ENCODE results near the gene BCL2. TPM values are rescaled to one million over a fixed set of nuclear protein-coding genes. Genes with fewer than 3 reads are reported as not detected.
A peak's percentile ranks its signal among the peaks of the same experiment; 100 is the strongest.

BCL2 gene
- total RNA-seq, 4 donors from 2014 or later: 25.2 to 39.0 (median 36.1) TPM

DNA sequence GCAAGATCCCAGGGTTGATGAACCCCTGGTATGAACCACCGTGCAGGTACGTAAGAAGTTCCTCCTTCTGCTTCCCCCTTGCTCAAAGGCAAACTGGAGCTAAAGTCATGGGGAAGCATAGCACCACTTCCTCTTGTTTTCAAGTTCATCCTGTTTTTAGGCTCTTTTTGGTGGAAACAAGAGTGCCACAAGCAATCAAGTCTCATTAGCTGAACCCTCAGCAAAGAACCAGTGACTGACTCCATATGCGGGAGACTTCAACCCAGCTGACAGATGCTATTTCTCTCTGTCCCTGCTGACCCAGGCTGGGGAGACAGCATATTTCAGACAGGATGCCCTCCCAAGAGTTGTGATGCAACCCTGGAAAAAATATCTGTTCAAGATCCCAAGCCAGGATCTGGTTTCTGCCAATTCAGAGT is 47.7 kb downstream of the BCL2 start:
- Histone ChIP-seq H3K27ac (replicated peaks in 1 of 4) (peak overlapping the region in 1 of 4 donors; percentile 29), H3K36me3 (no peaks in the 10 kb centered on the region), H3K4me3 (no peak overlapping the region), H3K27me3 (no peaks in the 10 kb centered on the region), H3K4me1 (peaks cover 0 to 26% (median 15%) of the 10 kb centered on the region in 4 donors), H3K9me3 (no peaks in the 10 kb centered on the region)
- no peak for DNase-seq (ENCODE audit: extremely low spot score)
- intact Hi-C loops (cut with DNase I): no loop called here
- TF ChIP-seq POLR2AphosphoS5 (IDR thresholded peaks at IDR 0.05) (peak in 1 of 2 donors; percentile 14), EP300 (IDR thresholded peaks at IDR 0.05) (no peak)
- TF ChIP-seq, protein P1, sequence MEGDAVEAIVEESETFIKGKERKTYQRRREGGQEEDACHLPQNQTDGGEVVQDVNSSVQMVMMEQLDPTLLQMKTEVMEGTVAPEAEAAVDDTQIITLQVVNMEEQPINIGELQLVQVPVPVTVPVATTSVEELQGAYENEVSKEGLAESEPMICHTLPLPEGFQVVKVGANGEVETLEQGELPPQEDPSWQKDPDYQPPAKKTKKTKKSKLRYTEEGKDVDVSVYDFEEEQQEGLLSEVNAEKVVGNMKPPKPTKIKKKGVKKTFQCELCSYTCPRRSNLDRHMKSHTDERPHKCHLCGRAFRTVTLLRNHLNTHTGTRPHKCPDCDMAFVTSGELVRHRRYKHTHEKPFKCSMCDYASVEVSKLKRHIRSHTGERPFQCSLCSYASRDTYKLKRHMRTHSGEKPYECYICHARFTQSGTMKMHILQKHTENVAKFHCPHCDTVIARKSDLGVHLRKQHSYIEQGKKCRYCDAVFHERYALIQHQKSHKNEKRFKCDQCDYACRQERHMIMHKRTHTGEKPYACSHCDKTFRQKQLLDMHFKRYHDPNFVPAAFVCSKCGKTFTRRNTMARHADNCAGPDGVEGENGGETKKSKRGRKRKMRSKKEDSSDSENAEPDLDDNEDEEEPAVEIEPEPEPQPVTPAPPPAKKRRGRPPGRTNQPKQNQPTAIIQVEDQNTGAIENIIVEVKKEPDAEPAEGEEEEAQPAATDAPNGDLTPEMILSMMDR (IDR thresholded peaks at IDR 0.05): no peak
- WGBS: 71% methylated on average over 3 of the region's 3 CpGs

- Histone ChIP-seq H3K27ac (replicated peaks in 1 of 4) (no peak overlapping the region), H3K4me1 (peaks cover 0 to 28% (median 19%) of the 10 kb centered on the region in 4 donors), H3K4me3 (no peak overlapping the region), H3K27me3 (no peaks in the 10 kb centered on the region), H3K9me3 (no peaks in the 10 kb centered on the region), H3K36me3 (no peaks in the 10 kb centered on the region)
- intact Hi-C loops (cut with DNase I): no loop called here
- WGBS: 80% methylated on average over 4 of the region's 4 CpGs
- DNase-seq (ENCODE audit: extremely low spot score): no peak
- TF ChIP-seq, protein P1 (IDR thresholded peaks at IDR 0.05): no peak
- TF ChIP-seq POLR2AphosphoS5 (IDR thresholded peaks at IDR 0.05) (no peak), POLR2A (IDR thresholded peaks at IDR 0.05; ENCODE audit: low read depth) (no peak), EP300 (IDR thresholded peaks at IDR 0.05) (no peak)
These were observed 48.4 kb downstream of the BCL2 start for GRCh38 chr18:63271148-63271547.

- no peak overlapping the region for H3K27ac ChIP-seq (replicated peaks in 1 of 4)
- H3K36me3 ChIP-seq: no peaks in the 10 kb centered on the region
- intact Hi-C loops (cut with DNase I): no loop called here
- no peaks in the 10 kb centered on the region for H3K27me3 ChIP-seq
- H3K4me1 ChIP-seq: peaks cover 1 to 48% (median 38%) of the 10 kb centered on the region in 4 donors
- no peak for TF ChIP-seq EP300 (IDR thresholded peaks at IDR 0.05)
- TF ChIP-seq POLR2AphosphoS5 (IDR thresholded peaks at IDR 0.05): no peak
- TF ChIP-seq POLR2A (IDR thresholded peaks at IDR 0.05; ENCODE audit: low read depth): no peak
- TF ChIP-seq, protein P1 (IDR thresholded peaks at IDR 0.05): no peak
- DNase-seq (ENCODE audit: extremely low spot score): no peak
- WGBS: 75% methylated on average over 8 of the region's 8 CpGs
- no peaks in the 10 kb centered on the region for H3K9me3 ChIP-seq
- no peak overlapping the region for H3K4me3 ChIP-seq
These were observed 51.4 kb downstream of the BCL2 start for GRCh38 chr18:63267975-63268721.

GRCh38 chr18:63266888-63267790 is 52.4 kb downstream of the BCL2 start:
- Histone ChIP-seq H3K4me1 (peaks cover 8 to 53% (median 45%) of the 10 kb centered on the region in 4 donors), H3K36me3 (no peaks in the 10 kb centered on the region), H3K4me3 (no peak overlapping the region), H3K9me3 (no peaks in the 10 kb centered on the region), H3K27ac (replicated peaks in 1 of 4) (no peak overlapping the region), H3K27me3 (no peaks in the 10 kb centered on the region)
- TF ChIP-seq, protein P1 (IDR thresholded peaks at IDR 0.05): no peak
- no peak for TF ChIP-seq POLR2A (IDR thresholded peaks at IDR 0.05; ENCODE audit: low read depth)
- WGBS: 87% methylated on average over 8 of the region's 8 CpGs
- intact Hi-C loops (cut with DNase I): no loop called here
- no peak for DNase-seq (ENCODE audit: extremely low spot score)
